Natural killer cell (primary cell): ENCODE data around the gene TMEM190. TPM values are rescaled to one million over a fixed set of nuclear protein-coding genes. Genes with fewer than 3 reads are reported as not detected.

Experiments
- ATAC-seq, 3 donors: fragments of 150-1000 bp in 2 of 3; fragments of 200-7000 bp in 1 of 3; cut with Tn5 transposase; 1 replicate in 1 of 3; 2 replicates in 2 of 3; pipeline ENCODE4 v1.10.0; 2021; ENCODE audit warnings: mild to moderate bottlenecking in 2 of 3, moderate library complexity in 2 of 3
- DNase-seq, 2 donors: peaks; one replicate each; pipeline versions ENCODE4 v3.0.0 to v3.0.0-alpha.2; 2013 to 2021; ENCODE audit warnings: mixed read lengths in 1 of 2
- H3K27ac ChIP-seq: one replicate; pipeline ENCODE4 v1.5.1; 2013; ENCODE audit warnings: mild to moderate bottlenecking, low read length
- H3K27me3 ChIP-seq: one replicate; pipeline ENCODE4 v1.6.1; 2013; ENCODE audit warnings: low read length; ENCODE audit not compliant: control insufficient read depth, insufficient read depth
- H3K36me3 ChIP-seq: one replicate; pipeline ENCODE4 v1.6.1; 2013; ENCODE audit warnings: low read length; ENCODE audit not compliant: control insufficient read depth, insufficient read depth
- H3K4me1 ChIP-seq: one replicate; pipeline ENCODE4 v1.6.1; 2013; ENCODE audit warnings: low read length; ENCODE audit not compliant: control insufficient read depth, insufficient read depth
- H3K4me3 ChIP-seq: one replicate; pipeline ENCODE4 v1.5.1; 2013; ENCODE audit warnings: low read length
- H3K9me3 ChIP-seq: one replicate; pipeline ENCODE4 v1.6.1; 2013; ENCODE audit warnings: low read length; ENCODE audit not compliant: control insufficient read depth, insufficient read depth
- H3K27ac Mint-ChIP-seq, 2 donors: one replicate each; pipeline ENCODE4 v1.8.0; 2022; ENCODE audit warnings: mild to moderate bottlenecking in 2 of 2, mixed read lengths in 2 of 2, moderate library complexity in 1 of 2
- H3K27me3 Mint-ChIP-seq, 2 donors: one replicate each; pipeline ENCODE4 v1.8.0; 2022; ENCODE audit warnings: low read depth in 2 of 2, mixed read lengths in 2 of 2
- H3K36me3 Mint-ChIP-seq: one replicate; pipeline ENCODE4 v1.8.0; 2022; ENCODE audit warnings: mixed read lengths
- H3K4me1 Mint-ChIP-seq, 2 donors: one replicate each; pipeline ENCODE4 v1.8.0; 2022; ENCODE audit warnings: mixed read lengths in 2 of 2
- H3K4me3 Mint-ChIP-seq: one replicate; pipeline ENCODE4 v1.8.0; 2022; ENCODE audit warnings: mild to moderate bottlenecking, moderate library complexity, mixed read lengths
- H3K9me3 Mint-ChIP-seq, 2 donors: one replicate each; pipeline ENCODE4 v1.8.0; 2022; ENCODE audit warnings: mixed read lengths in 2 of 2
- WGBS: methylation state at CpG from one replicate; pipeline ENCODE4 v1.1.7; 2013; ENCODE audit warnings: missing lambda C conversion rate; ENCODE audit not compliant: insufficient coverage; 5-methylcytosine and 5-hydroxymethylcytosine counted together
- intact Hi-C: fragments of 100-400 bp; cut with micrococcal nuclease; formaldehyde crosslinking; loops from one replicate; pipeline ENCODE4 v1.14.2; 2022
- total RNA-seq, 4 donors: library from RNA; stranded (reverse); fragments of 120-200 nt in 1 of 4; gene quantifications; one replicate each; pipeline versions ENCODE4 v1.2.3 to v1.2.4, GENCODE V29; 2013 to 2022
- TF ChIP-seq, protein P1 (sequence below): fragments of 200-600 bp; IDR thresholded peaks from one replicate; pipeline ENCODE4 v1.8.0; 2022; ENCODE audit warnings: antibody characterized with exemption

The TMEM190 gene
- total RNA-seq, 3 donors from 2014 or later (not counting 1 experiment from before 2014, with no cell fraction given) = not detected

DNA sequence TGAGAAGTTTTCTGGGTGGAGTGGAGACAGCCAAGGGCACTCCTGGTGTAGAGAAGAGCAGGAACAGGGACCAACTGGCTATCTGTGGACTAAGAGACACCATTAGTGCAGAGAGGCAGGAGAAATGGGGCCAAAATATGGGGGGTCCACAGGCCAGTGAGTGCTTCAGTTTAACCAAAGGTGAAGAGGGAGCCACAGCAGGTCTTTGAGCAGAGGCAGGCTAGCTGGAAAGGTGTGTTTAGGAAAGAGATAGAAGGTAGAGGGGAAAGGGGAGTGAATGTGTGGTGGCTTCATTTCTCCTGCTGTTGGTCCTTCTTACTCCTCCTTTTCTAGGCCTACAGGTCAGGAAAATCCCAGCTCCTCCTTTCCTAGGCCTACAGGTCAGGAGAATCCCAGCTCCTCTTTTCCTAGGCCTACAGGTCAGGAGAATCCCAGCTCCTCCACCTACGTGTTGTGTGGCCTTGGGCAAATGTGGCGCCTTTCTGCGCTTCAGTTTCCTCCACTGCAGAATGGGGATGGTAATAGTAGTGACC is 6.0 kb downstream of the TMEM190 start:
- Mint-ChIP-seq H3K36me3 (no peaks in the 10 kb centered on the region), H3K4me1 (peaks cover 44 to 54% of the 10 kb centered on the region in 2 donors), H3K4me3 (peak overlapping the region; percentile 88), H3K27me3 (no peaks in the 10 kb centered on the region), H3K9me3 (no peaks in the 10 kb centered on the region), H3K27ac (peak overlapping the region in 1 of 2 donors; percentile 78)
- Histone ChIP-seq H3K9me3 (no peaks in the 10 kb centered on the region), H3K27ac (no peak overlapping the region), H3K36me3 (peaks cover 9% of the 10 kb centered on the region), H3K4me1 (peaks cover 35% of the 10 kb centered on the region), H3K27me3 (peaks cover under 1% of the 10 kb centered on the region), H3K4me3 (no peak overlapping the region)
- WGBS = 100% methylated on average over 3 of the region's 3 CpGs
- ATAC-seq = no peak
- DNase-seq = no peak
- intact Hi-C loops = no loop called here
- TF ChIP-seq, protein P1, sequence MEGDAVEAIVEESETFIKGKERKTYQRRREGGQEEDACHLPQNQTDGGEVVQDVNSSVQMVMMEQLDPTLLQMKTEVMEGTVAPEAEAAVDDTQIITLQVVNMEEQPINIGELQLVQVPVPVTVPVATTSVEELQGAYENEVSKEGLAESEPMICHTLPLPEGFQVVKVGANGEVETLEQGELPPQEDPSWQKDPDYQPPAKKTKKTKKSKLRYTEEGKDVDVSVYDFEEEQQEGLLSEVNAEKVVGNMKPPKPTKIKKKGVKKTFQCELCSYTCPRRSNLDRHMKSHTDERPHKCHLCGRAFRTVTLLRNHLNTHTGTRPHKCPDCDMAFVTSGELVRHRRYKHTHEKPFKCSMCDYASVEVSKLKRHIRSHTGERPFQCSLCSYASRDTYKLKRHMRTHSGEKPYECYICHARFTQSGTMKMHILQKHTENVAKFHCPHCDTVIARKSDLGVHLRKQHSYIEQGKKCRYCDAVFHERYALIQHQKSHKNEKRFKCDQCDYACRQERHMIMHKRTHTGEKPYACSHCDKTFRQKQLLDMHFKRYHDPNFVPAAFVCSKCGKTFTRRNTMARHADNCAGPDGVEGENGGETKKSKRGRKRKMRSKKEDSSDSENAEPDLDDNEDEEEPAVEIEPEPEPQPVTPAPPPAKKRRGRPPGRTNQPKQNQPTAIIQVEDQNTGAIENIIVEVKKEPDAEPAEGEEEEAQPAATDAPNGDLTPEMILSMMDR = no peak

DNA sequence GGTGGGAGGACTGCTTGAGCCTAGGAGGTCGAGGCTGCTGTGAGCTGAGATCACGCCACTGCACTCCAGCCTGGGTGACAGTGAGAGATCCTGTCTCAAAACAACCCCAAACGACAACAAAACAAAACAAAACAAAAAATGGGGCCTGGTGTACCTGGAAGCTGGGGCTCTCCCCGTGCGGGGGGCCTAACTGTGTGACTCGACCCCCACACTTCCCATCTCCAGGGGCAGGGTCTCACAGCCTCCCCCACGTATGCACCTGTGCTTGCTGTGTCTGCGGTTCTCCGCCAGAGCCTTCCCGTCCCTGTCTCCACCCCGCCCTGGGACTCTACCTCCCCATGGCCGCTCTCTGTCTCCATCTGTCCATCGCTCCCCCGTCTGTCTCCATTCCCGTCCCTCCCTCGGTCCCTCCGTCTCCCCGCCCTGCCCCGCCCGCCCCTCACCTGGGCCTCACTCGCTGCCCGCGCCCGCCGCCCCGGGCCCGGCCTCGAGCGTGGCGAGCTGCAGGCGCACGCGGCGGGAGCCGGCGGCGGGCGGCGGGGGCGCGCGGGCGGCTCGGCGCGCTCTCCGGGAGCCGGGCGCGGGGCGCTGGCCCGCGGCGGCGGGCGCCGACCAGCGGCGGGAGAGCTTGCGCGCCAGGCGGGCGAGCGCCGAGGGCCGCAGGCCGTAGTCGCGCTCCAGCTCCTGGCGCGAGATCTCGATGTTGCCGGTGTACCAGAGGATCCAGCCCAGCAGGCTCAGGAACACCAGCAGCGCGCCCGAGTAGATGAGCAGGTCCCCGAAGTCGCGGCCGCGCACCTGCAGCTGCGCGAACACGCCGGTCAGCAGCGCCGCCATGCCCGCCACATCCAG is 6.9 kb downstream of the TMEM190 start:
- peak overlapping the region; percentile 37 for H3K4me3 ChIP-seq
- H3K9me3 ChIP-seq = no peaks in the 10 kb centered on the region
- Mint-ChIP-seq H3K4me3 (peak overlapping the region; percentile 88), H3K36me3 (no peaks in the 10 kb centered on the region), H3K27me3 (no peaks in the 10 kb centered on the region), H3K9me3 (no peaks in the 10 kb centered on the region), H3K27ac (peak overlapping the region; percentile 67 to 78), H3K4me1 (peaks cover 47 to 58% of the 10 kb centered on the region in 2 donors)
- H3K27me3 ChIP-seq = no peaks in the 10 kb centered on the region
- H3K27ac ChIP-seq = peak overlapping the region; percentile 58
- ATAC-seq = peak in 2 of 3 donors; percentile 1 to 6
- peak; percentile 47 to 72 for DNase-seq
- TF ChIP-seq, protein P1 = no peak
- peaks cover 18% of the 10 kb centered on the region for H3K36me3 ChIP-seq
- intact Hi-C loops = loop anchor here (2.0 kb wide), 2 partner anchors 25 to 83 kb away; no protein-coding TSS in a partner anchor
- H3K4me1 ChIP-seq = peaks cover 44% of the 10 kb centered on the region
- 3% methylated on average over 88 of the region's 88 CpGs for WGBS

DNA sequence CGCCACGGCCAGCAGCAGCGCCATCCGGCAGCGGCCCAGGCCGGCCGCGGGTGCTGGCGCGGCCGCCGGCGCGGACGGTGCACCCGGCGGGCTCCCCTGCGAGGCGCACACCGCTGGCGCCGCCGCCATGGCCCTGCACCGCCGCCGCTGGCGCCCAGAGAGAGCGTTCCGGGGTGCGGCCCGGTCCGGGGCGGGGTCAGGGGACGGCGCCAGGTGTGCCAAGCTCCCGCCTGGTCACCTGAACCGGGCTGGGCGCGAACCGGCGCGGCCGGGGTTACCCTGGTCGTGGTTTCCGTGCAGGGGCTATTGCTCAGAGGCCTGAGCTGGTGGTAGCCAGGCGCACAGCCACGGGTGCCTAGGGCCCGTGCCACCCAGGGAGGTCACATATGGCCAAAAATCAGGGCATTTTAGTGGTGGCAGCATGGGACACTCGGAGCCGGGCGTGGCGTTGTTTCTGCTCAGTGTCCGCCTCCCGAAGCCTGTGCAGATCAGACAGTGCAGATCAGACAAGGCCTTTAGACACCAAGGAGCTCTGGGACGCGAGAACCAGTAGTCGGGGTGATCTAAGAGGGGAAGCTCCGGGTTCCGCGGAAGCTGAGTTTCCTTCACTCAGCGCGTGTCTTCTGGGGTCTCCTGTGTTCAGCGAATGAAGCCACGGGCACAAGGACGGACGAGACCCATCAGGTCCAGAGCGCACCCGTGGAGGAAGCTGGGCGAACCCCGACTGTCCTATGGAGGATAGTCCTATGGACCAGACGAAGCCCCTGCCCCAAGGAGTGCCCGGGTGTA is 7.7 kb downstream of the TMEM190 start, which contains the start of gene TMEM238:
TSS of gene TMEM238 (minus strand) at position 162 of the 789 bp plus-strand sequence. CDS start at position 129, 33 bp downstream.
- Histone ChIP-seq H3K9me3 (no peaks in the 10 kb centered on the region), H3K4me1 (peaks cover 50% of the 10 kb centered on the region), H3K4me3 (peak within 1 kb of the TSS; percentile 72), H3K36me3 (peaks cover 26% of the 10 kb centered on the region), H3K27me3 (no peaks in the 10 kb centered on the region), H3K27ac (peak within 1 kb of the TSS; percentile 94)
- Mint-ChIP-seq H3K4me1 (peaks cover 49 to 65% of the 10 kb centered on the region in 2 donors), H3K36me3 (no peaks in the 10 kb centered on the region), H3K9me3 (no peaks in the 10 kb centered on the region), H3K27me3 (no peaks in the 10 kb centered on the region), H3K27ac (peak within 1 kb of the TSS; percentile 94 to 100), H3K4me3 (peak within 1 kb of the TSS; percentile 97)
- DNase-seq = peak in 1 of 2 donors; percentile 54
- TF ChIP-seq, protein P1 = no peak
- WGBS = 15% methylated on average over 72 of the region's 72 CpGs
- no peak for ATAC-seq
- intact Hi-C loops = loop anchor here (2.0 kb wide), 2 partner anchors 24 to 84 kb away; no protein-coding TSS in a partner anchor
